HepG2 (cell line): Measurements from ENCODE around the gene TSTD1. TPM values are rescaled to one million over a fixed set of nuclear protein-coding genes. Genes with fewer than 3 reads are reported as not detected.

Source experiments
- ARID4A ChIP-seq: sonication (generic); formaldehyde crosslinking; IDR thresholded peaks from 2 replicates; pipeline ENCODE4 v1.5.0; 2020; ENCODE audit warnings: mild to moderate bottlenecking, missing genetic modification reagents, borderline replicate concordance
- ATF6 ChIP-seq: sonication (generic); formaldehyde crosslinking; conservative IDR thresholded peaks from 2 replicates; pipeline ENCODE4 v1.4.0; 2020; ENCODE audit warnings: missing genetic modification reagents
- BCL6 ChIP-seq: IDR thresholded peaks from 2 replicates; pipeline ENCODE4 v1.6.1; 2016; ENCODE audit warnings: missing genetic modification reagents, missing compliant biosample characterization
- GMEB1 ChIP-seq: sonication (generic); formaldehyde crosslinking; IDR thresholded peaks from 2 replicates; pipeline ENCODE4 v1.5.1; 2020; ENCODE audit warnings: missing genetic modification reagents, mild to moderate bottlenecking, borderline replicate concordance
- MIER2 ChIP-seq: IDR thresholded peaks from 2 replicates; pipeline ENCODE4 v1.6.1; 2016; ENCODE audit warnings: missing biosample characterization, missing genetic modification reagents
- SP2 ChIP-seq: sonication (generic); formaldehyde crosslinking; IDR thresholded peaks from 2 replicates; pipeline ENCODE4 v1.5.1; 2020; ENCODE audit warnings: mild to moderate bottlenecking, missing genetic modification reagents
- TBX3 ChIP-seq: fragments of 450-650 bp; IDR thresholded peaks from 2 replicates; pipeline ENCODE4 v1.6.1; 2017; ENCODE audit warnings: antibody characterized with exemption, mild to moderate bottlenecking, inconsistent platforms, borderline replicate concordance
- TSC22D2 ChIP-seq: sonication (generic); formaldehyde crosslinking; IDR thresholded peaks from 2 replicates; pipeline ENCODE4 v1.5.1; 2020; ENCODE audit warnings: missing genetic modification reagents, mild to moderate bottlenecking, borderline replicate concordance
- U2AF2 ChIP-seq: fragments of 200-400 bp; formaldehyde crosslinking; IDR thresholded peaks from 2 replicates; pipeline ENCODE4 v1.6.1; 2017; ENCODE audit warnings: low read depth, mild to moderate bottlenecking, low read length
- ZBED4 ChIP-seq: sonication (generic); formaldehyde crosslinking; IDR thresholded peaks from 2 replicates; pipeline ENCODE4 v1.4.0; 2020; ENCODE audit warnings: missing genetic modification reagents, borderline replicate concordance
- ZFP82 ChIP-seq: sonication (generic); formaldehyde crosslinking; IDR thresholded peaks from 2 replicates; pipeline ENCODE4 v1.5.1; 2020; ENCODE audit warnings: mild to moderate bottlenecking, missing genetic modification reagents, borderline replicate concordance
- ZNF282 ChIP-seq: fragments of 450-650 bp; IDR thresholded peaks from 2 replicates; pipeline ENCODE4 v1.6.1; 2018; ENCODE audit not compliant: partially characterized antibody
- ZNF574 ChIP-seq: sonication (generic); formaldehyde crosslinking; IDR thresholded peaks from 2 replicates; pipeline ENCODE4 v1.4.0; 2020; ENCODE audit warnings: missing genetic modification reagents
- polyA plus RNA-seq, 8 experiments: library from polyadenylated mRNA; depleted of rRNA in 3 of 8; stranded (reverse) in 7 of 8; unstranded in 1 of 8; fragments of >200 nt; fragmentation: Illumina TruSeq in 4 of 8; extraction: Trizol in 4 of 8; gene quantifications; 2 replicates each; pipeline versions ENCODE4 v1.2.1 to v1.2.3, GENCODE V29; 2011 to 2016; ENCODE audit warnings: low read depth in 4 of 8, missing spikeins in 1 of 8, mixed read lengths in 1 of 8; ENCODE audit not compliant: insufficient read depth in 1 of 8
- total RNA-seq, 5 experiments: library from RNA; depleted of rRNA; stranded (reverse); fragments of >200 nt; fragmentation: Illumina TruSeq; extraction: Trizol; gene quantifications; 2 replicates each; pipeline ENCODE4 v1.2.3, GENCODE V29; 2016; ENCODE audit warnings: low read depth in 1 of 5

TSTD1 gene
- total and polyA plus RNA-seq, 2 of the 13 experiments (the other 11 are each of a cell fraction or from before 2014, with no cell fraction given) = 0.15 to 0.31 TPM

- TF ChIP-seq ZBED4 (CRISPR knock-in tag) (no peak; the same call in 1 of the 2 replicates), SP2 (CRISPR knock-in tag) (no peak), BCL6 (CRISPR knock-in tag) (peak; percentile 85), TSC22D2 (CRISPR knock-in tag) (peak; percentile 80; the same call in 1 of the 2 replicates), MIER2 (peak; percentile 75), ARID4A (CRISPR knock-in tag) (peak; percentile 93), U2AF2 (no peak), GMEB1 (CRISPR knock-in tag) (peak; percentile 69), ZFP82 (CRISPR knock-in tag) (no peak), ZNF574 (CRISPR knock-in tag) (peak; percentile 87), ZNF282 (no peak), TBX3 (peak; percentile 16; the same call in 1 of the 2 replicates), ATF6 (0 out of 2 replicates have a peak, but pooled peaks have one; percentile 46)
Measured at GRCh38 chr1:161013488-161014230, 25.1 kb downstream of the TSTD1 start (continued).
